ENCODE measurements around the gene PLEKHA6.

PLEKHA6 gene

GRCh38 chr1:204286831-204287421, 72.8 kb downstream of the PLEKHA6 start:
- no peak for TF ChIP-seq CTCF (conservative IDR thresholded peaks at IDR 0.05; ENCODE audit: low read depth, low read length)
- no peak overlapping the region for H3K4me3 ChIP-seq (ENCODE audit: low read depth, low read length)

GRCh38 chr1:204286315-204286714, 73.4 kb downstream of the PLEKHA6 start:
- DNase-seq (ENCODE audit: low read depth): no peak
- H3K4me3 ChIP-seq (ENCODE audit: low read depth, low read length): no peak overlapping the region
- no peak for TF ChIP-seq CTCF (conservative IDR thresholded peaks at IDR 0.05; ENCODE audit: low read depth, low read length)

More at GRCh38 chr1:204286831-204287421, 72.8 kb downstream of the PLEKHA6 start:
- no peak for DNase-seq (ENCODE audit: low read depth)

- no peak for DNase-seq (ENCODE audit: low read depth)
- TF ChIP-seq CTCF (conservative IDR thresholded peaks at IDR 0.05; ENCODE audit: low read depth, low read length): no peak
- no peak overlapping the region for H3K4me3 ChIP-seq (ENCODE audit: low read depth, low read length)
These were observed 74.1 kb downstream of the PLEKHA6 start for GRCh38 chr1:204285436-204286305.

GRCh38 chr1:204284929-204285328, 74.8 kb downstream of the PLEKHA6 start:
- no peak for DNase-seq (ENCODE audit: low read depth)
- no peak overlapping the region for H3K4me3 ChIP-seq (ENCODE audit: low read depth, low read length)
- TF ChIP-seq CTCF (conservative IDR thresholded peaks at IDR 0.05; ENCODE audit: low read depth, low read length): no peak

GRCh38 chr1:204283711-204284651, 75.7 kb downstream of the PLEKHA6 start:
- no peak overlapping the region for H3K4me3 ChIP-seq (ENCODE audit: low read depth, low read length)
- TF ChIP-seq CTCF (conservative IDR thresholded peaks at IDR 0.05; ENCODE audit: low read depth, low read length): no peak
- no peak for DNase-seq (ENCODE audit: low read depth)

GRCh38 chr1:204282761-204283221, 76.9 kb downstream of the PLEKHA6 start:
- H3K4me3 ChIP-seq (ENCODE audit: low read depth, low read length): no peak overlapping the region
- no peak for DNase-seq (ENCODE audit: low read depth)
- no peak for TF ChIP-seq CTCF (conservative IDR thresholded peaks at IDR 0.05; ENCODE audit: low read depth, low read length)

Measured in choroid plexus epithelial cell (primary cell).